IMR-90 (cell line): ENCODE results near the gene MICAL2. TPM values are rescaled to one million over a fixed set of nuclear protein-coding genes. Genes with fewer than 3 reads are reported as not detected.

Experiments used
- ATAC-seq: fragments of 200-7000 bp; cut with Tn5 transposase; 2 replicates; pipeline ENCODE4 v1.9.1; 2020; ENCODE audit warnings: low read depth, mild to moderate bottlenecking, moderate library complexity
- BruUV-seq: library from RNA; stranded (reverse); fragments of 400-500 nt; replicated peaks from 2 replicates; lab custom pipeline; 2021; lab: Mats Ljungman, UMichigan
- CTCF ChIA-PET: fragments of 300-600 bp; formaldehyde crosslinking; extraction: SDS; loops from one replicate; lab custom pipeline; 2021; ENCODE audit warnings: antibody characterized with exemption; lab: Yijun Ruan, JAX
- POLR2A ChIA-PET: fragments of 300-600 bp; sonication (Branson Sonifier 250); formaldehyde crosslinking; loops from one replicate; lab custom pipeline; 2022; ENCODE audit warnings: antibody characterized with exemption; ENCODE audit not compliant: unreplicated experiment; lab: Charles Lee
- DNase-seq: peaks from one replicate; pipeline ENCODE4 v3.0.0; 2013
- H2AFZ ChIP-seq: replicated peaks from 2 replicates; pipeline ENCODE3; 2013; ENCODE audit warnings: low read length, mild to moderate bottlenecking; ENCODE audit not compliant: poor library complexity
- H2AK5ac ChIP-seq: 2 replicates; pipeline ENCODE4 v1.6.1; 2013; ENCODE audit warnings: low read depth, low read length, inconsistent platforms
- H2AK9ac ChIP-seq: replicated peaks from 2 replicates; pipeline ENCODE3; 2013; ENCODE audit warnings: mild to moderate bottlenecking, low read depth, low read length, moderate library complexity; ENCODE audit not compliant: poor library complexity
- H2BK120ac ChIP-seq: 2 replicates; pipeline ENCODE4 v1.6.1; 2013; ENCODE audit warnings: low read depth, low read length, inconsistent platforms
- H2BK15ac ChIP-seq: 3 replicates; pipeline ENCODE4 v1.6.1; 2013; ENCODE audit warnings: low read depth, low read length, inconsistent platforms
- H2BK20ac ChIP-seq: 2 replicates; pipeline ENCODE4 v1.6.1; 2013; ENCODE audit warnings: low read depth, mild to moderate bottlenecking, inconsistent platforms, low read length, moderate library complexity
- H2BK5ac ChIP-seq: 2 replicates; pipeline ENCODE4 v1.6.1; 2013; ENCODE audit warnings: mild to moderate bottlenecking, low read depth, low read length, inconsistent platforms; ENCODE audit not compliant: poor library complexity, severe bottlenecking
- H3K14ac ChIP-seq: replicated peaks from 2 replicates; pipeline ENCODE4 v1.6.1; 2013; ENCODE audit warnings: low read depth, low read length, inconsistent platforms
- H3K18ac ChIP-seq: 2 replicates; pipeline ENCODE4 v1.6.1; 2013; ENCODE audit warnings: low read depth, low read length, control low read depth
- H3K23ac ChIP-seq: 2 replicates; pipeline ENCODE4 v1.6.1; 2013; ENCODE audit warnings: low read depth, low read length, inconsistent platforms
- H3K27ac ChIP-seq: 2 replicates; pipeline ENCODE4 v1.5.1; 2013; ENCODE audit warnings: mild to moderate bottlenecking, control low read depth, low read length; ENCODE audit not compliant: insufficient read depth
- H3K27me3 ChIP-seq: 2 replicates; pipeline ENCODE4 v1.6.1; 2013; ENCODE audit warnings: low read length; ENCODE audit not compliant: control insufficient read depth, insufficient read depth
- H3K36me3 ChIP-seq: 2 replicates; pipeline ENCODE4 v1.6.1; 2013; ENCODE audit warnings: low read length, mixed read lengths; ENCODE audit not compliant: control insufficient read depth, insufficient read depth
- H3K4ac ChIP-seq: 2 replicates; pipeline ENCODE4 v1.6.1; 2013; ENCODE audit warnings: low read depth, low read length, inconsistent platforms
- H3K4me1 ChIP-seq: 2 replicates; pipeline ENCODE4 v1.6.1; 2013; ENCODE audit warnings: low read length, mixed read lengths; ENCODE audit not compliant: control insufficient read depth, insufficient read depth
- H3K4me2 ChIP-seq: 2 replicates; pipeline ENCODE4 v1.6.1; 2013; ENCODE audit warnings: low read depth, mild to moderate bottlenecking, control low read depth, low read length, moderate library complexity
- H3K4me3 ChIP-seq: 2 replicates; pipeline ENCODE4 v1.5.1; 2013; ENCODE audit warnings: low read depth, mild to moderate bottlenecking, control low read depth, low read length, moderate library complexity; ENCODE audit not compliant: insufficient read depth
- H3K56ac ChIP-seq: 2 replicates; pipeline ENCODE4 v1.6.1; 2013; ENCODE audit warnings: low read length, inconsistent platforms; ENCODE audit not compliant: insufficient read depth; ENCODE audit errors: extremely low read depth
- H3K79me1 ChIP-seq, 2 experiments: 2 replicates each; pipeline ENCODE4 v1.6.1; 2013; ENCODE audit warnings: low read length in 2 of 2, inconsistent platforms in 1 of 2, low read depth in 1 of 2
- H3K9ac ChIP-seq: 2 replicates; pipeline ENCODE4 v1.6.1; 2013; ENCODE audit warnings: low read depth, low read length, control low read depth
- H3K9me1 ChIP-seq: 2 replicates; pipeline ENCODE4 v1.6.1; 2013; ENCODE audit warnings: low read length, inconsistent platforms; ENCODE audit not compliant: insufficient read depth
- H3K9me3 ChIP-seq: 2 replicates; pipeline ENCODE4 v1.6.1; 2013; ENCODE audit warnings: low read length; ENCODE audit not compliant: control insufficient read depth, insufficient read depth
- H4K20me1 ChIP-seq: 2 replicates; pipeline ENCODE4 v1.6.1; 2013; ENCODE audit warnings: low read length, inconsistent platforms; ENCODE audit not compliant: insufficient read depth
- H4K5ac ChIP-seq: 2 replicates; pipeline ENCODE4 v1.6.1; 2013; ENCODE audit warnings: mild to moderate bottlenecking, low read depth, low read length, control low read depth
- H4K8ac ChIP-seq, 2 experiments: 2 replicates each; pipeline ENCODE4 v1.6.1; 2013; ENCODE audit warnings: low read depth in 2 of 2, low read length in 2 of 2, control low read depth in 1 of 2, inconsistent platforms in 1 of 2
- H4K91ac ChIP-seq: 2 replicates; pipeline ENCODE4 v1.6.1; 2013; ENCODE audit warnings: low read depth, low read length, inconsistent platforms; ENCODE audit not compliant: insufficient read depth
- BHLHE40 ChIP-seq: fragments of 150-350 bp; IDR thresholded peaks from 2 replicates; pipeline ENCODE4 v1.6.1; 2016; ENCODE audit warnings: mild to moderate bottlenecking, low read depth, low read length
- CEBPB ChIP-seq: IDR thresholded peaks from 2 replicates; pipeline ENCODE4 v1.6.1; 2012; ENCODE audit warnings: low read depth, low read length, improper control_type of control experiment
- CHD1 ChIP-seq: IDR thresholded peaks from 2 replicates; pipeline ENCODE4 v1.6.1; 2012; ENCODE audit warnings: low read depth, low read length, improper control_type of control experiment
- FOS ChIP-seq: fragments of 150-350 bp; IDR thresholded peaks from 2 replicates; pipeline ENCODE4 v1.6.1; 2016; ENCODE audit warnings: low read depth, low read length
- MAZ ChIP-seq: IDR thresholded peaks from 2 replicates; pipeline ENCODE4 v1.6.1; 2012; ENCODE audit warnings: low read depth, mild to moderate bottlenecking, low read length, improper control_type of control experiment, moderate library complexity, borderline replicate concordance
- MXI1 ChIP-seq: IDR thresholded peaks from 2 replicates; pipeline ENCODE4 v1.6.1; 2012; ENCODE audit warnings: low read depth, mild to moderate bottlenecking, low read length, moderate library complexity, borderline replicate concordance
- NFE2L2 ChIP-seq: fragments of 150-350 bp; IDR thresholded peaks from 2 replicates; pipeline ENCODE4 v1.6.1; 2016; ENCODE audit warnings: low read depth, mild to moderate bottlenecking, low read length
- POLR2A ChIP-seq: IDR thresholded peaks from 2 replicates; pipeline ENCODE4 v1.6.1; 2012; ENCODE audit warnings: mild to moderate bottlenecking, low read depth, low read length
- RCOR1 ChIP-seq: IDR thresholded peaks from 2 replicates; pipeline ENCODE4 v1.6.1; 2012; ENCODE audit warnings: mild to moderate bottlenecking, low read length, improper control_type of control experiment; ENCODE audit not compliant: insufficient replicate concordance
- RFX5 ChIP-seq: IDR thresholded peaks from 2 replicates; pipeline ENCODE4 v1.8.0; 2012; ENCODE audit warnings: low read depth, mild to moderate bottlenecking, low read length, moderate library complexity
- SMC3 ChIP-seq: fragments of 150-350 bp; IDR thresholded peaks from 2 replicates; pipeline ENCODE4 v1.6.1; 2016; ENCODE audit warnings: low read depth, mild to moderate bottlenecking, antibody characterized with exemption, low read length, moderate library complexity
- WGBS, 2 experiments: methylation state at CpG; one replicate each; pipeline versions ENCODE4 v1.1.5 to v1.1.7; 2013; ENCODE audit warnings: missing lambda C conversion rate in 2 of 2; ENCODE audit not compliant: insufficient read length in 1 of 2; ENCODE audit errors: extremely low coverage in 2 of 2; 5-methylcytosine and 5-hydroxymethylcytosine counted together
- dilution Hi-C: fragments of 300-500 bp; cut with HindIII; formaldehyde crosslinking; loops from one replicate; pipeline ENCODE4 v1.14.3; 2018; ENCODE audit warnings: low sequenced_read_pairs; ENCODE audit not compliant: unreplicated experiment
- in situ Hi-C: fragments of 300-500 bp; cut with MboI; formaldehyde crosslinking; loops from 3 replicates; pipeline ENCODE4 v1.14.3; 2019; ENCODE audit warnings: low sequenced_read_pairs, inconsistent platforms, mixed read lengths
- intact Hi-C: fragments of 100-400 bp; cut with micrococcal nuclease; formaldehyde crosslinking; loops from 2 replicates; pipeline ENCODE4 v1.10.0; 2022
- polyA plus RNA-seq, 3 experiments: library from polyadenylated mRNA; depleted of rRNA; stranded (reverse); fragments of >200 nt; gene quantifications; 2 replicates each; pipeline ENCODE4 v1.2.3, GENCODE V29; 2012; ENCODE audit warnings: low replicate concordance in 1 of 3
- total RNA-seq: library from RNA; depleted of rRNA; stranded (reverse); fragments of >200 nt; gene quantifications from 2 replicates; pipeline ENCODE4 v1.2.3, GENCODE V29; 2012
- TF ChIP-seq, protein P1 (sequence below): fragments of 150-350 bp; IDR thresholded peaks from 2 replicates; pipeline ENCODE4 v1.6.1; 2017; ENCODE audit warnings: mild to moderate bottlenecking, antibody characterized with exemption, low read length, low read depth
- TF ChIP-seq, protein P2 (sequence below): conservative IDR thresholded peaks from 2 replicates; pipeline ENCODE4 v1.5.1; 2012; ENCODE audit warnings: mild to moderate bottlenecking, low read depth, low read length, improper control_type of control experiment
- TF ChIP-seq, protein P3 (sequence below): fragments of 150-350 bp; IDR thresholded peaks from 2 replicates; pipeline ENCODE4 v1.6.1; 2016; ENCODE audit warnings: low read depth, mild to moderate bottlenecking, low read length, moderate library complexity, borderline replicate concordance

Gene MICAL2
- total and polyA plus RNA-seq, 2 of the 4 experiments (the other 2 are of a cell fraction): 170 to 336 TPM

DNA sequence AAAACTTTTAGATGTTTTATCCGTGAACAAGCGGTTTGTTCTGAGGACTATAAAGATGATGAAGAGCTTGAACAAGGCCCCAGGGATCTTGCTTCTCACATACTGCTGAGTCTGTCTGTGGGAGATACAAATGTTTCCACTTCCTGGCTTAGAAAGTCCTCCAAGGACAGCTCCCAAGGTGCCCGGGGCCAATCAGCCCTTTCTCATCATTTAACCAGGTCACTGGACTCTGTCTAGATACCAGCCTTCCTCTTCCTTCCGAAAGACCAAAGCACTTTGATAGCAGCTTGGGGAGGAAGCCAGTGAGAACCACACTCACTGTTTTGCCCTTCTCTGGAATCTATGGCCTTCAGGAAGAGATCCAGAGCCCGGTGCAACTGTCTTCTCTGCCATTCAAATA, 4.3 kb upstream of the MICAL2 start:
- ChIA-PET CTCF (no interaction called here), POLR2A (no interaction called here)
- no peak overlapping the region for H2BK20ac ChIP-seq
- H2BK15ac ChIP-seq: no peak overlapping the region
- no peaks in the 10 kb centered on the region for H3K27me3 ChIP-seq
- no CpG with 5 or more reads among the region's 5 CpGs for WGBS, 2 experiments
- H4K91ac ChIP-seq: no peak overlapping the region
- H3K23ac ChIP-seq: no peak overlapping the region
- peaks cover 5 to 14% of the 10 kb centered on the region in 2 experiments; a peak in 3 of 4 replicates for H3K79me1 ChIP-seq
- no peak overlapping the region for H2BK120ac ChIP-seq
- no peak overlapping the region for H2AFZ ChIP-seq
- H3K18ac ChIP-seq: no peak overlapping the region
- H4K8ac ChIP-seq: no peak overlapping the region
- no peak overlapping the region for H3K56ac ChIP-seq
- no peak overlapping the region for H3K4ac ChIP-seq
- no peak overlapping the region for H2AK5ac ChIP-seq
- H4K20me1 ChIP-seq: no peaks in the 10 kb centered on the region
- dilution Hi-C loops (no loop called here), intact Hi-C loops (no loop called here), in situ Hi-C loops (no loop called here)
- peaks cover 12% of the 10 kb centered on the region for H3K4me1 ChIP-seq
- H3K9me3 ChIP-seq: no peaks in the 10 kb centered on the region
- no peak for DNase-seq
- peaks cover 11% of the 10 kb centered on the region for H3K9me1 ChIP-seq
- no peak overlapping the region for H3K4me2 ChIP-seq
- no peak overlapping the region for H3K14ac ChIP-seq
- TF ChIP-seq CHD1 (no peak), FOS (no peak), RCOR1 (no peak), MXI1 (no peak), CEBPB (no peak), RFX5 (no peak), BHLHE40 (no peak), POLR2A (no peak), SMC3 (no peak), MAZ (no peak), NFE2L2 (no peak)
- TF ChIP-seq, protein P1, sequence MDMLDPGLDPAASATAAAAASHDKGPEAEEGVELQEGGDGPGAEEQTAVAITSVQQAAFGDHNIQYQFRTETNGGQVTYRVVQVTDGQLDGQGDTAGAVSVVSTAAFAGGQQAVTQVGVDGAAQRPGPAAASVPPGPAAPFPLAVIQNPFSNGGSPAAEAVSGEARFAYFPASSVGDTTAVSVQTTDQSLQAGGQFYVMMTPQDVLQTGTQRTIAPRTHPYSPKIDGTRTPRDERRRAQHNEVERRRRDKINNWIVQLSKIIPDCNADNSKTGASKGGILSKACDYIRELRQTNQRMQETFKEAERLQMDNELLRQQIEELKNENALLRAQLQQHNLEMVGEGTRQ: no peak
- TF ChIP-seq, protein P2, sequence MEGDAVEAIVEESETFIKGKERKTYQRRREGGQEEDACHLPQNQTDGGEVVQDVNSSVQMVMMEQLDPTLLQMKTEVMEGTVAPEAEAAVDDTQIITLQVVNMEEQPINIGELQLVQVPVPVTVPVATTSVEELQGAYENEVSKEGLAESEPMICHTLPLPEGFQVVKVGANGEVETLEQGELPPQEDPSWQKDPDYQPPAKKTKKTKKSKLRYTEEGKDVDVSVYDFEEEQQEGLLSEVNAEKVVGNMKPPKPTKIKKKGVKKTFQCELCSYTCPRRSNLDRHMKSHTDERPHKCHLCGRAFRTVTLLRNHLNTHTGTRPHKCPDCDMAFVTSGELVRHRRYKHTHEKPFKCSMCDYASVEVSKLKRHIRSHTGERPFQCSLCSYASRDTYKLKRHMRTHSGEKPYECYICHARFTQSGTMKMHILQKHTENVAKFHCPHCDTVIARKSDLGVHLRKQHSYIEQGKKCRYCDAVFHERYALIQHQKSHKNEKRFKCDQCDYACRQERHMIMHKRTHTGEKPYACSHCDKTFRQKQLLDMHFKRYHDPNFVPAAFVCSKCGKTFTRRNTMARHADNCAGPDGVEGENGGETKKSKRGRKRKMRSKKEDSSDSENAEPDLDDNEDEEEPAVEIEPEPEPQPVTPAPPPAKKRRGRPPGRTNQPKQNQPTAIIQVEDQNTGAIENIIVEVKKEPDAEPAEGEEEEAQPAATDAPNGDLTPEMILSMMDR: no peak
- TF ChIP-seq, protein P3, sequence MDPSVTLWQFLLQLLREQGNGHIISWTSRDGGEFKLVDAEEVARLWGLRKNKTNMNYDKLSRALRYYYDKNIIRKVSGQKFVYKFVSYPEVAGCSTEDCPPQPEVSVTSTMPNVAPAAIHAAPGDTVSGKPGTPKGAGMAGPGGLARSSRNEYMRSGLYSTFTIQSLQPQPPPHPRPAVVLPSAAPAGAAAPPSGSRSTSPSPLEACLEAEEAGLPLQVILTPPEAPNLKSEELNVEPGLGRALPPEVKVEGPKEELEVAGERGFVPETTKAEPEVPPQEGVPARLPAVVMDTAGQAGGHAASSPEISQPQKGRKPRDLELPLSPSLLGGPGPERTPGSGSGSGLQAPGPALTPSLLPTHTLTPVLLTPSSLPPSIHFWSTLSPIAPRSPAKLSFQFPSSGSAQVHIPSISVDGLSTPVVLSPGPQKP: no peak
- no peak overlapping the region for H2AK9ac ChIP-seq
- no peak overlapping the region for H2BK5ac ChIP-seq
- no peaks in the 10 kb centered on the region for H3K36me3 ChIP-seq
- ATAC-seq: no peak
- H3K9ac ChIP-seq: no peak overlapping the region
- H3K27ac ChIP-seq: no peak overlapping the region
- H4K5ac ChIP-seq: no peak overlapping the region
- H3K4me3 ChIP-seq: no peak overlapping the region
- BruUV-seq: no TSS peak
